Fibroblast of lung (primary cell): Measurements from ENCODE around the gene XRCC4.

Experiments
- EZH2 ChIP-seq: IDR thresholded peaks from 2 replicates; pipeline ENCODE4 v1.5.1; 2012; ENCODE audit warnings: low read length, control low read depth, mild to moderate bottlenecking; ENCODE audit errors: missing control alignments
- TF ChIP-seq, protein P1 (sequence below), 2 donors: IDR thresholded peaks in 1 of 2; conservative IDR thresholded peaks in 1 of 2; 1 replicate in 1 of 2; 2 replicates in 1 of 2; pipeline ENCODE4 v1.5.1; 2011 to 2012; ENCODE audit warnings: low read length in 2 of 2, control low read depth in 1 of 2, inconsistent platforms in 1 of 2, low read depth in 1 of 2, mild to moderate bottlenecking in 1 of 2

DNA sequence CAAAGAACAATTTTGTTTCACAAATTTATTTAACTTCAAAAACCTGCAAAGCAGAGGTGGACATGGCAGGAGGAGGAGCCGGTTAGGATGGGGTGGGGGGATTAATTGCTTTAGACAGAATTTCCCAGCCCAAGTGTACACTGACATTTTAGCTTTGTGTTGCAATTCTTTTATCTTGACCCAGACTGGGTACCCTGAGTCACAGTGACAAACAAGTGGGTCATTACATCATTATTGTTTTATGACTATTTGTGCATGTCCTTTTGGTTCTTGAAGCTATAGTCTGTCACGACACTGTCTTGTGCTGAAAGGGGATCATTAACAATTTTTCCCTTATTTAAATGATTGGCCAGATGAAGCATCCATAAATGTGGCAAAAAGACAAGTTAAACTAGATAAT is 309.7 kb downstream of the XRCC4 start:
- TF ChIP-seq, protein P1, sequence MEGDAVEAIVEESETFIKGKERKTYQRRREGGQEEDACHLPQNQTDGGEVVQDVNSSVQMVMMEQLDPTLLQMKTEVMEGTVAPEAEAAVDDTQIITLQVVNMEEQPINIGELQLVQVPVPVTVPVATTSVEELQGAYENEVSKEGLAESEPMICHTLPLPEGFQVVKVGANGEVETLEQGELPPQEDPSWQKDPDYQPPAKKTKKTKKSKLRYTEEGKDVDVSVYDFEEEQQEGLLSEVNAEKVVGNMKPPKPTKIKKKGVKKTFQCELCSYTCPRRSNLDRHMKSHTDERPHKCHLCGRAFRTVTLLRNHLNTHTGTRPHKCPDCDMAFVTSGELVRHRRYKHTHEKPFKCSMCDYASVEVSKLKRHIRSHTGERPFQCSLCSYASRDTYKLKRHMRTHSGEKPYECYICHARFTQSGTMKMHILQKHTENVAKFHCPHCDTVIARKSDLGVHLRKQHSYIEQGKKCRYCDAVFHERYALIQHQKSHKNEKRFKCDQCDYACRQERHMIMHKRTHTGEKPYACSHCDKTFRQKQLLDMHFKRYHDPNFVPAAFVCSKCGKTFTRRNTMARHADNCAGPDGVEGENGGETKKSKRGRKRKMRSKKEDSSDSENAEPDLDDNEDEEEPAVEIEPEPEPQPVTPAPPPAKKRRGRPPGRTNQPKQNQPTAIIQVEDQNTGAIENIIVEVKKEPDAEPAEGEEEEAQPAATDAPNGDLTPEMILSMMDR (conservative IDR thresholded peaks at IDR 0.05 in 1 of 2, IDR thresholded peaks at IDR 0.05 in 1 of 2; ENCODE audit: low read depth in 1 of 2, low read length in 2 of 2), result no peak
- TF ChIP-seq EZH2, result no peak
